ENCODE results near the gene CTNND2. TPM values are rescaled to one million over a fixed set of nuclear protein-coding genes. Genes with fewer than 3 reads are reported as not detected.

CTNND2 gene
- polyA plus RNA-seq, 1 of the 3 experiments (the other 2 are of a cell fraction), result not detected

DNA sequence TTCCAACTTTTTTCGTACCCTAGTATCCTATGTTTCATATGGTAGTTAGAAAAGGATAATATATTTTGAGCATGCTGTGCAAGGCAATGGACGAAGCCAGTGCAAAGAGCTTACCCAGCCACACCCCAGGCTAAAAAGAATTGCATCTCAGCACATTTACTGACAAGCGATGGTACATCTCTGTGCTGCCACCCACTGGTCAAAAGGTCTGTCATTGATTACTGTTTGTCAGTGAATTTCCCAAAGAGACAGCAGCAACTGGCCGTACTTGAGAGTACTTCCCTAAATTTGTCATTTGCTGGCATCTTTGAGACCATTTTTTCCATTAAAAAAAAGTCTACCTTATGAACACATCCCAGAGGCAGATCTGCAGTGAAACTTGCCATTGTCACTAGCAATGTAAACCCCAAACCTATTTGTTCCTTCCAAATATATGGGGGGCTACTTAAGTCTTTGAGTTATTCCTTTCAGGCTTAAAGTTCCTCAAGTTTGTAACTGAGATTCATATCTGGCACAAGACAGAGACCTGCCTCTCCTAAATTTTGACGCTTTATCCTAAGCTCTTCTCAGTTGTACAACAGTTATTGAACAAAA is 184.3 kb downstream of the CTNND2 start:
- no peaks in the 10 kb centered on the region for H3K79me2 ChIP-seq (ENCODE audit: insufficient read depth)
- ChIA-PET CTCF (interaction anchor here (0.8 to 1.0 kb wide), 3 partner anchors 11 to 453 kb away, joined by 3 read pairs; no protein-coding TSS in a partner anchor), POLR2A (no interaction called here)
- H3K27ac ChIP-seq (ENCODE audit: low read depth in 2 of 2, low read length in 1 of 2), result no peak overlapping the region
- H3K9me2 ChIP-seq, result no peaks in the 10 kb centered on the region
- H3K36me3 ChIP-seq (replicated peaks in 1 of 2; ENCODE audit: control insufficient read depth in 1 of 2, insufficient read depth in 2 of 2, low read length in 1 of 2), result no peaks in the 10 kb centered on the region
- no peak overlapping the region for H3K4me2 ChIP-seq
- TF ChIP-seq NRF1 (IDR thresholded peaks at IDR 0.05; ENCODE audit: low read depth, low read length) (no peak), CTCF (IDR thresholded peaks at IDR 0.05) (peak; percentile 56), GATA2 (CRISPR knock-in tag; IDR thresholded peaks at IDR 0.05) (no peak), POLR2AphosphoS5 (IDR thresholded peaks at IDR 0.05; ENCODE audit: low read depth, low read length) (no peak), RAD21 (IDR thresholded peaks at IDR 0.05; ENCODE audit: low read length) (peak; percentile 39)
- H3K4me1 ChIP-seq (ENCODE audit: control insufficient read depth in 1 of 2, insufficient read depth in 2 of 2, low read depth in 1 of 2, low read length in 1 of 2), result no peaks in the 10 kb centered on the region
- WGBS (ENCODE audit: low lambda C conversion rate), result 4% methylated on average over 5 of the region's 5 CpGs
- no peaks in the 10 kb centered on the region for H4K20me1 ChIP-seq (ENCODE audit: insufficient read depth)
- no peaks in the 10 kb centered on the region for H3K27me3 ChIP-seq (ENCODE audit: insufficient read depth)
- DNase-seq, result peak; percentile 12
- H3F3A ChIP-seq (replicated peaks; ENCODE audit: insufficient read depth), result no peaks in the 10 kb centered on the region
- H3K4me3 ChIP-seq (ENCODE audit: low read depth in 2 of 2, low read length in 1 of 2), result peak overlapping the region in 1 of 2 experiments; percentile 35; a peak in 1 of 4 replicates
- no peaks in the 10 kb centered on the region for H3K9me3 ChIP-seq
- no peak overlapping the region for H3K9ac ChIP-seq
- no peak overlapping the region for H2AFZ ChIP-seq (ENCODE audit: low read depth)

DNA sequence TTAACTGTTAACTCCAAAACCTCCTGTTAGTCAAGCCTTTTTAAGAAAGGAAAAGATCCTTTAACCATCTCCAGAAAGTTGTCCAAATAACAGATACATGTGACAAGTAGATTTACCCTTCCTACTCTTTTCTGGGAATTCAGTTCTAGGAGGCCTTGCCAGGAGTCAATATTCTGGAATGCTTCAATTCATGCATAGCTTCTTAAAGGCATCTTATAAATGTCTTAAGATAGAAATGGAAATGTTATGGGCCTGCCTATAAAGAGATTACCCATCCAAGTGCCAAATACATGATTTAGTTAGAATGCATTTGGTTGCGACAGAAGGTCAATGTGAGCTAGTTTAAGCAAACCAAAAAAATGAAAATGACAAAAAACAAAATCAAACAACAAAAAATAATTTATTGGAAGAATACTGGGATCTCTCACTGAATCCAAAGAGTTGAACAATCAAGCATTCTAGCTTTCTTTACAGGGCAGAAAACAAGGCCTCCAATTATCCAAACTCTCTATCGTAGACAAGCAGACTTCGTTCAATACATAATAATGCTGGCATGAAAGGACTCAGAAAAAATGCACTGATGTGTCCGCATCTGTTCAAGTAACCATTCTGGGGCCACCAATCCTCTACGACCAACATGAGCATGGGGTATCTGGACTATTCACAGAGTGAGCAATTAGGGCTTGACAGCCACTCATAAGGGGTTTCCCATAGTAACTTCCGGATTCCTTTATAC is 188.6 kb downstream of the CTNND2 start:
- Histone ChIP-seq H3K27me3 (ENCODE audit: insufficient read depth) (no peaks in the 10 kb centered on the region), H3K4me3 (ENCODE audit: low read depth in 2 of 2, low read length in 1 of 2) (no peak overlapping the region), H4K20me1 (ENCODE audit: insufficient read depth) (no peaks in the 10 kb centered on the region), H3K4me2 (no peak overlapping the region), H3K9me3 (no peaks in the 10 kb centered on the region), H3K9ac (no peak overlapping the region), H3K9me2 (no peaks in the 10 kb centered on the region), H2AFZ (ENCODE audit: low read depth) (no peak overlapping the region), H3K36me3 (replicated peaks in 1 of 2; ENCODE audit: control insufficient read depth in 1 of 2, insufficient read depth in 2 of 2, low read length in 1 of 2) (no peaks in the 10 kb centered on the region), H3F3A (replicated peaks; ENCODE audit: insufficient read depth) (no peaks in the 10 kb centered on the region), H3K79me2 (ENCODE audit: insufficient read depth) (no peaks in the 10 kb centered on the region), H3K27ac (ENCODE audit: low read depth in 2 of 2, low read length in 1 of 2) (no peak overlapping the region), H3K4me1 (ENCODE audit: control insufficient read depth in 1 of 2, insufficient read depth in 2 of 2, low read depth in 1 of 2, low read length in 1 of 2) (no peaks in the 10 kb centered on the region)
- ChIA-PET CTCF (no interaction called here), POLR2A (no interaction called here)
- TF ChIP-seq FOSL2 (IDR thresholded peaks at IDR 0.05; ENCODE audit: borderline replicate concordance, low read depth), result no peak
- TF ChIP-seq POLR2AphosphoS5 (IDR thresholded peaks at IDR 0.05; ENCODE audit: low read depth, low read length), result no peak
- TF ChIP-seq TCF12 (IDR thresholded peaks at IDR 0.05), result no peak
- no peak for TF ChIP-seq NRF1 (IDR thresholded peaks at IDR 0.05; ENCODE audit: low read depth, low read length)
- no peak for TF ChIP-seq USF2 (IDR thresholded peaks at IDR 0.05; ENCODE audit: borderline replicate concordance, low read depth, low read length)
- no peak for TF ChIP-seq YY1 (IDR thresholded peaks at IDR 0.05; ENCODE audit: low read depth)
- TF ChIP-seq RFX5 (IDR thresholded peaks at IDR 0.05; ENCODE audit: low read length), result no peak
- TF ChIP-seq EP300 (IDR thresholded peaks at IDR 0.05; ENCODE audit: borderline replicate concordance in 1 of 2, low read depth in 1 of 2, low read length in 1 of 2), result no peak
- no peak for TF ChIP-seq MEF2A (IDR thresholded peaks at IDR 0.05; ENCODE audit: borderline replicate concordance, low read depth)
- TF ChIP-seq, protein P1, sequence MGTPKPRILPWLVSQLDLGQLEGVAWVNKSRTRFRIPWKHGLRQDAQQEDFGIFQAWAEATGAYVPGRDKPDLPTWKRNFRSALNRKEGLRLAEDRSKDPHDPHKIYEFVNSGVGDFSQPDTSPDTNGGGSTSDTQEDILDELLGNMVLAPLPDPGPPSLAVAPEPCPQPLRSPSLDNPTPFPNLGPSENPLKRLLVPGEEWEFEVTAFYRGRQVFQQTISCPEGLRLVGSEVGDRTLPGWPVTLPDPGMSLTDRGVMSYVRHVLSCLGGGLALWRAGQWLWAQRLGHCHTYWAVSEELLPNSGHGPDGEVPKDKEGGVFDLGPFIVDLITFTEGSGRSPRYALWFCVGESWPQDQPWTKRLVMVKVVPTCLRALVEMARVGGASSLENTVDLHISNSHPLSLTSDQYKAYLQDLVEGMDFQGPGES (IDR thresholded peaks at IDR 0.05; ENCODE audit: low read depth, low read length), result no peak
- no peak for TF ChIP-seq JUND (IDR thresholded peaks at IDR 0.05)
- WGBS (ENCODE audit: low lambda C conversion rate), result 40% methylated on average over 6 of the region's 6 CpGs
- DNase-seq, result no peak

Data from SK-N-SH (cell line).